BLaER1 (cell line): ENCODE data around the gene SEC23A.
"Not testable (repeated sequence)": the region's sequence is repeated elsewhere in the genome, so short reads cannot be mapped to it uniquely, and the experiment has no call there.

Experiments
- H3K27ac ChIP-seq: shearing (Covaris generic); formaldehyde crosslinking; 2 replicates; pipeline ENCODE4 v1.8.1; 2022
- H3K27me3 ChIP-seq: shearing (Covaris generic); formaldehyde crosslinking; 2 replicates; pipeline ENCODE4 v1.8.1; 2022
- H3K36me3 ChIP-seq: shearing (Covaris generic); formaldehyde crosslinking; 2 replicates; pipeline ENCODE4 v1.8.1; 2022
- H3K4me1 ChIP-seq: shearing (Covaris generic); formaldehyde crosslinking; 2 replicates; pipeline ENCODE4 v1.8.1; 2022
- H3K4me2 ChIP-seq: shearing (Covaris generic); formaldehyde crosslinking; 2 replicates; pipeline ENCODE4 v1.8.1; 2022
- H3K4me3 ChIP-seq: shearing (Covaris generic); formaldehyde crosslinking; 2 replicates; pipeline ENCODE4 v1.8.1; 2022
- H3K9ac ChIP-seq: shearing (Covaris generic); formaldehyde crosslinking; 2 replicates; pipeline ENCODE4 v1.8.1; 2022
- H3K9me3 ChIP-seq: shearing (Covaris generic); formaldehyde crosslinking; 2 replicates; pipeline ENCODE4 v1.8.1; 2022
- H4K20me1 ChIP-seq: shearing (Covaris generic); formaldehyde crosslinking; 2 replicates; pipeline ENCODE4 v1.8.1; 2022
- Cebpa-rat ChIP-seq: shearing (Covaris generic); IDR thresholded peaks from 2 replicates; pipeline ENCODE4 v1.8.1; 2022

Gene SEC23A

GRCh38 chr14:39102969-39103957 is at the start of gene SEC23A:
Gene SEC23A, minus strand, starts transcription at chr14:39103235. Its CDS starts 7,117 bp downstream, at chr14:39096118.
- H3K4me3 ChIP-seq, result peak within 1 kb of the TSS; percentile 95
- no peaks in the 10 kb centered on the region for H3K36me3 ChIP-seq
- no peak; the same call in 1 of the 2 replicates for TF ChIP-seq Cebpa-rat
- no peaks in the 10 kb centered on the region for H3K9me3 ChIP-seq
- peak within 1 kb of the TSS; percentile 87 for H3K4me2 ChIP-seq
- peak within 1 kb of the TSS; percentile 96 for H3K9ac ChIP-seq
- peaks cover 2% of the 10 kb centered on the region; the same call in 1 of the 2 replicates for H4K20me1 ChIP-seq
- peaks cover 31% of the 10 kb centered on the region for H3K4me1 ChIP-seq
- peak within 1 kb of the TSS; percentile 91 for H3K27ac ChIP-seq
- no peaks in the 10 kb centered on the region for H3K27me3 ChIP-seq

DNA sequence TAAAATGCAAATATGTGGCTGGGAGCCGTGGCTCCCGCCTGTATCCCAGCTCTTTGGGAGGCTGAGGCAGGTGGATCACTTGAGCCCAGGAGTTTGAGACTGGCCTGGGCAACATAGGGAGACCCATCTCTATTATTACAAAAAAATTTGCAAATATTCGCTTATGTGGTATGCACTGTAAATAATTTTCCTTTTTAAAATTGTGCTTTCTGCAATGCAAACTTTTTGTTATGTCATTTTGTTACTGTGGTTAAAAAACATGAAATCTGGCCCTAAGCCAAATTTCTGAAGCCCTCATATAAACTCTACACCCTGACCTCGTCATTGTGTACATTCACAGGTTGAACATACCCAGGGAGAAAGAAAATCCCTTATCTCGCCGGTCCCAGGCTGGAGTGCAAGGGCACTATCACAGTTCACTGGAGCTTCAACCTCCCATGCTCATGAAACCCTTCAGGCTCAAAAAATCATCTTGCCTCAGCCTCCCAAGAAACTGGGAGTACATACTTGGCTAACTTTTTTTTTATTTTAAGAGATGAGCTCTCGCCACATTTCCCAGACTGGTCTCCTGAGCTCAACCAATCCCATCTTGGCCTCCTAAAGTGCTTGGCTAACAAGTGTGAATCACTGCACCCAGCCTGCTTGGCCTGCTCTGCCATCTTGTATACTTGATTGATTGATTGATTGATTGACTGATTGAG is 42.4 kb upstream of the SEC23A start:
- Histone ChIP-seq H3K27ac (no peak overlapping the region), H3K27me3 (no peaks in the 10 kb centered on the region), H3K4me1 (no peaks in the 10 kb centered on the region), H3K36me3 (peaks cover 70% of the 10 kb centered on the region), H3K9ac (no peak overlapping the region), H3K9me3 (peaks cover 26% of the 10 kb centered on the region), H4K20me1 (no peaks in the 10 kb centered on the region), H3K4me2 (no peak overlapping the region), H3K4me3 (no peak overlapping the region)
- TF ChIP-seq Cebpa-rat, result no peak

DNA sequence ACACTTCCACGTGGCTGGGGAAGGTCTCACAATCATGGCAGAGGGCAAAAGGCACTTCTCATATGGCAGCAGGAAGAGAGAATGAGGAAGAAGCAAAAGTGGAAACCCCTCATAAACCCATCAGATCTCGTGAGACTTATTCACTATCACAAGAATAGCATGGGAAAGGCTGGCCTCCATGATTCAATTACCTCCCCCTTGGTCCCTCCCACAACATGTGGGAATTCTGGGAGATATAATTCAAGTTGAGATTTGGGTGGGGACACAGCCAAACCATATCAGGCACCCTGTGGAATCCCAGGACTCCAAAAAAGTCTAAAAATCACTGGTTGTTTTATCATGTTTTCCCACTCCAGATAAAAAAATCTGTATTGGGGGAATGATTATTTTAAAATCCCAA is 40.2 kb upstream of the SEC23A start:
- not testable (repeated sequence) for H3K27ac ChIP-seq, H3K27me3 ChIP-seq, H4K20me1 ChIP-seq, H3K4me3 ChIP-seq, H3K9ac ChIP-seq, H3K4me1 ChIP-seq, H3K4me2 ChIP-seq
- peaks cover 30% of the 10 kb centered on the region for H3K9me3 ChIP-seq
- H3K36me3 ChIP-seq, result peaks cover 73% of the 10 kb centered on the region

DNA sequence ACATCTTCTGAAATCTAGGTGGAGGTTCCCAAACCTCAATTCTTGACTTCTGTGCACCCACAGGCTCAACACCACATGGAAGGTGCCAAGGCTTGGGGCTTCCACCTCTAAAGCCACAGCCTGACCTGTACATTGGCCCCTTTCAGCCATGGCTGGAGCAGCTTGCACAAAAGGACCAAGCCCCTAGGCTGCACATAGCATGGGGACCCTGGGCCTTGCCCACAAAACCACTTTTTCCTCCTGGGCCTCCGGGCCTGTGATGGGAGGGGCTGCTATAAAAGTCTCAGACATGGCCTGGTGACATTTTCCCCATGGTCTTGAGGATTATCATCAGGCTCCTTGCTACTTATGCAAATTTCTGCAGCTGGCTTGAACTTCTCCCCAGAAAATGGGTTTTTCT is 38.6 kb upstream of the SEC23A start:
- H3K4me1 ChIP-seq, H3K4me2 ChIP-seq, H3K27ac ChIP-seq, H4K20me1 ChIP-seq, H3K27me3 ChIP-seq, H3K9ac ChIP-seq: not testable (repeated sequence)
- H3K9me3 ChIP-seq, result peaks cover 30% of the 10 kb centered on the region
- H3K4me3 ChIP-seq, result 0 out of 2 replicates have a peak overlapping the region, but pooled peaks have one; percentile 16
- peaks cover 72% of the 10 kb centered on the region for H3K36me3 ChIP-seq

GRCh38 chr14:39140170-39140569 is 37.1 kb upstream of the SEC23A start:
- H3K4me3 ChIP-seq, result no peak overlapping the region
- no peak overlapping the region for H3K9ac ChIP-seq
- peaks cover 30% of the 10 kb centered on the region for H3K9me3 ChIP-seq
- no peaks in the 10 kb centered on the region for H3K4me1 ChIP-seq
- no peak overlapping the region for H3K4me2 ChIP-seq
- H4K20me1 ChIP-seq, result no peaks in the 10 kb centered on the region
- H3K27ac ChIP-seq, result no peak overlapping the region
- H3K27me3 ChIP-seq, result no peaks in the 10 kb centered on the region
- no peak for TF ChIP-seq Cebpa-rat
- peaks cover 81% of the 10 kb centered on the region for H3K36me3 ChIP-seq

DNA sequence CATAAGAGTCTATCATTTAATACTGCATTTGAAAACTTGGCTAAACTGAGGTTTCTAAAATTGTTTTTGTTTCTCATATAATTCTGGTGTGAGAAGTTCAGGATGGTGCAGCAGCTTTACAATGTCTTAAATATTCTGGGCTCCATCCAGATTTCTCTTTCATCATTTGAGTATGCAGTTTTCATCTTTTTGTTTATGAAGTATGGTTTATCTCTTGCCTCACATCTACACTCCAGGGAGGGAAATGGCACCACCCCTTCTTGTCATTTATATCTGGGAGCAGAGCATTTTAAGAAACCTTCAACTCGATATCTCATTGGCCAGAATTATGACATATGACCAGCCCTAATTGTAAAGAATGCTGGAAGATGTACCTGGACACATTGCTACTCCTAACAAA is 35.4 kb upstream of the SEC23A start:
- H3K4me2 ChIP-seq, result no peak overlapping the region
- no peaks in the 10 kb centered on the region for H3K4me1 ChIP-seq
- no peaks in the 10 kb centered on the region for H4K20me1 ChIP-seq
- no peak overlapping the region for H3K27ac ChIP-seq
- H3K4me3 ChIP-seq, result no peak overlapping the region
- H3K9ac ChIP-seq, result no peak overlapping the region
- H3K9me3 ChIP-seq, result peaks cover 30% of the 10 kb centered on the region
- H3K27me3 ChIP-seq, result no peaks in the 10 kb centered on the region
- TF ChIP-seq Cebpa-rat, result no peak
- peaks cover 96% of the 10 kb centered on the region for H3K36me3 ChIP-seq

DNA sequence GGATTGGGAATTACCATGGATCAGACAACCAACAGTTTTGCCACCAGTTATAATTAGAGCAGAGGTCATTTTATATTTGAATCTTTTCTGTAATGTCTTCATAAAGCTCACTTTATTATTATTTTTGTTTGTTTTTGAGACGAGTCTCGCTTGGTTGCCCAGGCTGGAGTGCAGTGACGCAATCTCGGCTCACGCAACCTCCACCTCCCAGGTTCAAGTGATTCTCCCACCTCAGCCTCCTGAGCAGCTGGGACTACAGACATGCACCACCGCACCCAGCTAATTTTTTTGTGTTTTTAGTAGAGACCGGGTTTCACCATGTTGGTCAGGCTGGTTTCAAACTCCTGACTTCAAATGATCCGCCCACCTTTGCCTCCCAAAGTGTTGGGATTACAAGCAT is 34.8 kb upstream of the SEC23A start:
- Histone ChIP-seq H3K9me3 (peaks cover 28% of the 10 kb centered on the region), H3K36me3 (peaks cover 92% of the 10 kb centered on the region)
- H3K4me1 ChIP-seq, H3K27ac ChIP-seq, H4K20me1 ChIP-seq, H3K4me3 ChIP-seq, H3K27me3 ChIP-seq, H3K4me2 ChIP-seq, H3K9ac ChIP-seq: not testable (repeated sequence)

DNA sequence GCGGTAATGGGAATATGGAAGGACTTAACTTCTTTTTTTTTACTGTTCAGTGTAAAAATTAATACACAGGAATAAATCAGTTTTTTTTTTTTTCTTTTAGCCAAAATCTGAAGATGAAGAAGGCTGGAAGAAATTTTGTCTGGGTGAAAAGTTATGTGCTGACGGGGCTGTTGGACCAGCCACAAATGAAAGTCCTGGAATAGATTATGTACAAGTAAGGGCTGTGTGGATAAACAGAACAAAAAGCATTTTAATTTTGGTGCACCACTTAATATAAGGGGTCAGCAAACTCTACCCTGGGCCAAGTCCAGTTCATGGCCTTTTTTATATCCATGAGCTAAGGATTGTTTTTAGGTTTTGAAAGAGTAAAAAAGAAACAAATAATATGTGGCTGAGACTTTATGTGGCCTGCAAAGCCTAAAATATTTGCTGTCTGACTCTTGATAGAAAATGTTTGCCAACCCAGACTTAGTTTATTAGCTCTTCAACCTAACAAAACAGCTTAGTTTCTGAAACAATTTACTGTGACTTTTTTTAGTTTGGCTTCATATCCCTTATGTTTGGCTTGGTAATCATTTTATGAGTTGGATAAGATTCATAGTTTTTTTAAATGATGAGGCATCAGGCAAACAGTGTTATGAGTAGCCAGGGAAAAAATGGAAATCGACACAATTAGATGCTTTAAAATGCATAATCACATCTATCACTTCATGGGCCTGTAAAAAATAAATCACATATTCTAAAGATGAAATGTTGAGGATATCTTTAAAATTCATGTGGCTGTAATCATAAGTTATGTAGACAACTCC is 19.5 kb upstream of the SEC23A start:
- Histone ChIP-seq H3K27me3 (no peaks in the 10 kb centered on the region), H3K9me3 (no peaks in the 10 kb centered on the region), H4K20me1 (no peaks in the 10 kb centered on the region), H3K9ac (no peak overlapping the region), H3K27ac (no peak overlapping the region), H3K36me3 (peaks cover 87% of the 10 kb centered on the region), H3K4me2 (no peak overlapping the region), H3K4me3 (no peak overlapping the region), H3K4me1 (no peaks in the 10 kb centered on the region)
- TF ChIP-seq Cebpa-rat, result no peak

GRCh38 chr14:39114073-39114838 is 11.2 kb upstream of the SEC23A start, which contains the start of gene GEMIN2:
Gene GEMIN2, plus strand, starts transcription at chr14:39114323. Its CDS starts 16 bp downstream, at chr14:39114339.
- H3K36me3 ChIP-seq, result peaks cover 18% of the 10 kb centered on the region
- peak within 1 kb of the TSS; percentile 92 for H3K4me2 ChIP-seq
- no peaks in the 10 kb centered on the region for H3K9me3 ChIP-seq
- peak within 1 kb of the TSS; percentile 69 for H3K27ac ChIP-seq
- H4K20me1 ChIP-seq, result no peaks in the 10 kb centered on the region
- no peak for TF ChIP-seq Cebpa-rat
- peaks cover 19% of the 10 kb centered on the region for H3K4me1 ChIP-seq
- no peaks in the 10 kb centered on the region for H3K27me3 ChIP-seq
- H3K9ac ChIP-seq, result peak within 1 kb of the TSS; percentile 84
- peak within 1 kb of the TSS; percentile 84 for H3K4me3 ChIP-seq
